ENCODE data around the gene RALGPS1. TPM values are rescaled to one million over a fixed set of nuclear protein-coding genes. Genes with fewer than 3 reads are reported as not detected.
"Not testable (repeated sequence)": the region's sequence is repeated elsewhere in the genome, so short reads cannot be mapped to it uniquely, and the experiment has no call there.

Gene RALGPS1
- total RNA-seq, 2 donors from 2014 or later, result 7.6 to 18.5 TPM

DNA sequence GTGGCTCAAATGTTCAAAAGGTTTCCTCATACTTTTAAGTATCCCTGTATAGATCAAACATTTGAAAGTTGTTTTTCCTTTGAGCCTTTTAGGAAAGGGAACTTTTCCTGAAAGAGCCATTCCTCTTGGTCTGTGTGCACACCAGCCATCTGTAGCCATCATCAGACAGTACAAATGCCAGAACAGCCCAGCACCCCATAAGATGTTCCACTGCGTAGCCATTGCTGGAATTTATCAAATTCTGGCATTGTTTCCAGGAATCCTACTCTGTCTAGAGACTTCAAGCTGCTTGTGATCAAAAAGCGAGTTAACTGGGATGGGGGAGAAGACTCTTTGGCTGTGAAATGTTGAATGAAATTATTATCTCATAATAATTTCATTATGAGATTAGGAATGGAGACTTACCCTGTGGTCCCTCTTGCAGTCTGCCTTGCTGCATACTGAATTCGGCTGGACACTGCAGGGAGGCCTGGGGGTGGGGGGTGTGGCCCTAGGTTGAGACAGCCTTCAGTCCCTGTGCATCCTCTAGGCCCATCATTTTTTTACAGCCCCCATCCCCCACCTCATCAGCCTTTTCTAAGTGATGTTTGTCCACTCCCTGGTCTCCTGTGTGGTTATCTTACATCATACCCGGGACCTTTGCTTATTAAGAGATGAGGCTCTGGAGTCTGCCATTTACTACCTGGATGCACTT is 99.8 kb downstream of the RALGPS1 start:
- Histone ChIP-seq H3K27me3 (replicated peaks; ENCODE audit: insufficient read depth) (no peaks in the 10 kb centered on the region), H3K9me3 (no peaks in the 10 kb centered on the region), H3K27ac (no peak overlapping the region), H3K4me3 (no peak overlapping the region), H3K4me1 (ENCODE audit: control insufficient read depth in 1 of 2, low read depth in 2 of 2) (no peaks in the 10 kb centered on the region), H3K36me3 (no peaks in the 10 kb centered on the region)
- TF ChIP-seq, protein P1, sequence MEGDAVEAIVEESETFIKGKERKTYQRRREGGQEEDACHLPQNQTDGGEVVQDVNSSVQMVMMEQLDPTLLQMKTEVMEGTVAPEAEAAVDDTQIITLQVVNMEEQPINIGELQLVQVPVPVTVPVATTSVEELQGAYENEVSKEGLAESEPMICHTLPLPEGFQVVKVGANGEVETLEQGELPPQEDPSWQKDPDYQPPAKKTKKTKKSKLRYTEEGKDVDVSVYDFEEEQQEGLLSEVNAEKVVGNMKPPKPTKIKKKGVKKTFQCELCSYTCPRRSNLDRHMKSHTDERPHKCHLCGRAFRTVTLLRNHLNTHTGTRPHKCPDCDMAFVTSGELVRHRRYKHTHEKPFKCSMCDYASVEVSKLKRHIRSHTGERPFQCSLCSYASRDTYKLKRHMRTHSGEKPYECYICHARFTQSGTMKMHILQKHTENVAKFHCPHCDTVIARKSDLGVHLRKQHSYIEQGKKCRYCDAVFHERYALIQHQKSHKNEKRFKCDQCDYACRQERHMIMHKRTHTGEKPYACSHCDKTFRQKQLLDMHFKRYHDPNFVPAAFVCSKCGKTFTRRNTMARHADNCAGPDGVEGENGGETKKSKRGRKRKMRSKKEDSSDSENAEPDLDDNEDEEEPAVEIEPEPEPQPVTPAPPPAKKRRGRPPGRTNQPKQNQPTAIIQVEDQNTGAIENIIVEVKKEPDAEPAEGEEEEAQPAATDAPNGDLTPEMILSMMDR (IDR thresholded peaks at IDR 0.05), result no peak
- DNase-seq (ENCODE audit: low spot score) (no peak), ATAC-seq (ENCODE audit: insufficient number of reproducible peaks, low FRiP score, low read depth) (no peak)

DNA sequence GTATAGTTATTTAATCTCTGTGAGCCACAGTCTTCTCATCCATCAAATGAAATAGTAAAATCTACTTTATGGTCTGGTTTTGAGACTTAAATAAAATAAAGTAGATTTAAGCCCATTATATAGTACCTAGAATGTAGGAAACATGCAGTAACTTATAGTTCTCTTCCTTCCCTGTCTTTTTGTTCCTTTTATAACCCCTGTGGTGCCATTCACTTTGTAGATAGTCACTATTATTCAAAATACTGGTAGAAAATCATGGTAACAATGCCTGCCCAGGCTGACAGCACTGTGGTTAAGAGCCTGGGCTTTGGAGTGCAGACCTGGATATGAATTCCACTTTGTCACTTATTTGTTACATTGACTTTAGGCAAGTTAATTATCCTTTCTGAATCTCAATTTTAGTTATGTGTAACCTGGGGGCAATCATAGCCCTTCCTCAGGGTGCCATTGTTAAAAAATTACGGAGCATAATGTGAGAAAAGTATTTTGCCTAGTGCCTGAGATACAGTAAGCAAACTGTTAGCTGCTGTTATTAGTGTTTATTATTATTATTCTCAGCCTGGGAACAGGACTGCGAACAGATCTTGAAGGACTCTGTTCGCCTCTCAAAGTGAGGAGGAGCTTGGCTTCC is 100.4 kb downstream of the RALGPS1 start:
- DNase-seq (ENCODE audit: low spot score), result no peak
- ATAC-seq (ENCODE audit: insufficient number of reproducible peaks, low FRiP score, low read depth), result no peak
- Histone ChIP-seq H3K4me1 (ENCODE audit: control insufficient read depth in 1 of 2, low read depth in 2 of 2) (no peaks in the 10 kb centered on the region), H3K36me3 (no peaks in the 10 kb centered on the region), H3K27ac (no peak overlapping the region), H3K27me3 (replicated peaks; ENCODE audit: insufficient read depth) (no peaks in the 10 kb centered on the region), H3K9me3 (no peaks in the 10 kb centered on the region), H3K4me3 (no peak overlapping the region)
- TF ChIP-seq, protein P1 (IDR thresholded peaks at IDR 0.05), result no peak

DNA sequence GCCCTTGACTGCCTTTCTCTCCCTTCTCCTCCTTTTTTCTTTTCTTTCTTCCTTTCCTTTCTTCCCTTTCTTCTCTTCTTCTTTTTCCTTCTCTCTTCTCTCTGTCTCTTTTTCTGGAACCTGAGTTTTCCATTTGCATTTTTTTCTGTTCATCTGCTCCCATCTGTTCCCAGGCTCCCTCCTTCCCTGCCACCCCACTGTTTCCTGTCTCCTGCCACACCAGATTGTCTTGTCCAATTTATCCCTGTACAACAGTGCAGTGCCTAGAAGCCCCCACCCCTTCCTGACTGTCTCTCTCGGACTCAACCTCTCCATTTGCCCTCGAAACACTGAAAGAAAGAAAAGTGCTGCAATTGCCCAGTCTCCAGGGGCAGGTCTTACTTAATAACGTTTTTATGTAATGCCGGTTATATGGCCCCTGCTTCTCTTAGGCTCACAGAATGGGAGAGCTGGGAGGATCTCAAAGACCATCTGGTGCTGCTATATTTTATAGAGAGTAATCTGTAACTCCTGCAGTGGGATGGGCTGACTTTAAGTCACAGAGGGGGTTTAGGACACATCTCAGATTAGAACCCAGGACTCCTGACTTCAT is 101.4 kb downstream of the RALGPS1 start:
- Histone ChIP-seq H3K27ac (no peak overlapping the region), H3K4me1 (ENCODE audit: control insufficient read depth in 1 of 2, low read depth in 2 of 2) (peaks cover 0 to 2% of the 10 kb centered on the region in 2 donors), H3K36me3 (no peaks in the 10 kb centered on the region), H3K4me3 (no peak overlapping the region), H3K27me3 (replicated peaks; ENCODE audit: insufficient read depth) (no peaks in the 10 kb centered on the region), H3K9me3 (no peaks in the 10 kb centered on the region)
- TF ChIP-seq, protein P1 (IDR thresholded peaks at IDR 0.05), result no peak
- no peak for DNase-seq (ENCODE audit: low spot score)
- no peak for ATAC-seq (ENCODE audit: insufficient number of reproducible peaks, low FRiP score, low read depth)

DNA sequence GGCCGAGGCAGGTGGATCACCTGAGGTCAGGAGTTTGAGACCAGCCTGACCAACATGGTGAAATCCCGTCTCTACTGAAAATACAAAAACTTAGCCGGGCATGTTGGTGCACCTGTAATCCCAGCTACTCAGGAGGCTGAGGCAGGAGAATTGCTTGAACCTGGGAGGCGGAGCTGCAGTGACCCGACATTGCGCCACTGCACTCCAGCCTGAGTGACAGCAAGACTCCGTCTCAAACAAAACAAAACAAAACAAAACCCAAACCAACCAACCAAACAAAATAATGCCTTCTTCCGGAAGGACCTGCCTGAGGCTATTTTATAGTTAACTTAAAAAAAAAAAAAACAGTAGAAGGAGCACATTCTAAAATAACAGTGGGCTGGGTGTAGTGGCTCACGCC is 103.4 kb downstream of the RALGPS1 start:
- H3K27ac ChIP-seq; H3K9me3 ChIP-seq; H3K27me3 ChIP-seq (replicated peaks; ENCODE audit: insufficient read depth); H3K36me3 ChIP-seq; DNase-seq (ENCODE audit: low spot score); H3K4me3 ChIP-seq; ATAC-seq (ENCODE audit: insufficient number of reproducible peaks, low FRiP score, low read depth): not testable (repeated sequence)
- peaks cover 6 to 19% of the 10 kb centered on the region in 2 donors for H3K4me1 ChIP-seq (ENCODE audit: control insufficient read depth in 1 of 2, low read depth in 2 of 2)

DNA sequence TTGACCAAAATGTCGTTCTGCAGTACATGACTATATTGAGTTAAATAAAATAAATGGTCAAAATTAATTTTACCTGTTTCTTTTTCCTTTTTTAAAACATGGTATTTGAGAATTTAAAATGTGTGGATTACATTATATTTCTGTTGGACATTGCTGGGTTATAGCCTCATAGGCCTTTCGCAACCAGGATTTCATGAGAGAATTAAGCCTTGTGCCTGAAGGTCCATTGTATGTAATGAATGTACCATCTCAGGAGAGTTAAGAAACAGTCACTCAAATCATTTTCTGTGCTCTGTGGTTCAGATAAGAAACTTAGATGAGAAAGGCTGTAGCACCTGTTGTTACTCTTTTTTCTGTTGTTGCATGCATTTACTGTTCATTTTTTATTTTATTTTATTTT is 104.4 kb downstream of the RALGPS1 start:
- no peaks in the 10 kb centered on the region for H3K27me3 ChIP-seq (replicated peaks; ENCODE audit: insufficient read depth)
- no peak overlapping the region for H3K4me3 ChIP-seq
- no peaks in the 10 kb centered on the region for H3K9me3 ChIP-seq
- TF ChIP-seq, protein P1 (IDR thresholded peaks at IDR 0.05), result no peak
- H3K36me3 ChIP-seq, result no peaks in the 10 kb centered on the region
- DNase-seq (ENCODE audit: low spot score) (no peak), ATAC-seq (ENCODE audit: insufficient number of reproducible peaks, low FRiP score, low read depth) (no peak)
- H3K27ac ChIP-seq, result no peak overlapping the region
- peaks cover 8 to 28% of the 10 kb centered on the region in 2 donors for H3K4me1 ChIP-seq (ENCODE audit: control insufficient read depth in 1 of 2, low read depth in 2 of 2)
